HepG2 (cell line): Measurements from ENCODE around the gene THSD4. TPM values are rescaled to one million over a fixed set of nuclear protein-coding genes. Genes with fewer than 3 reads are reported as not detected.

Experiments
- ATAC-seq: fragments of 200-7000 bp; cut with Tn5 transposase; 3 replicates; pipeline ENCODE4 v1.9.1; 2020; ENCODE audit warnings: mild to moderate bottlenecking, moderate library complexity
- BruUV-seq: library from RNA; stranded (reverse); fragments of 400-500 nt; replicated peaks from 2 replicates; lab custom pipeline; 2021; lab: Mats Ljungman, UMichigan
- CTCF ChIA-PET: fragments of 300-600 bp; formaldehyde crosslinking; extraction: SDS; loops from one replicate; lab custom pipeline; 2021; ENCODE audit warnings: low total read pairs, inconsistent platforms, low intra/inter-chr PET ratio; lab: Yijun Ruan, JAX
- POLR2A ChIA-PET: fragments of 350-600 bp; sonication (Branson Sonifier 250); formaldehyde crosslinking; loops from one replicate; lab custom pipeline; 2020; ENCODE audit warnings: antibody characterized with exemption, inconsistent platforms; lab: Yijun Ruan, JAX
- DNase-seq: peaks from one replicate; pipeline ENCODE4 v3.0.0-alpha.2; 2015; ENCODE audit warnings: low spot score
- FAIRE-seq: peaks from 3 replicates; lab custom pipeline; 2011; peaks lifted over from hg19 to GRCh38; lab: Jason Lieb, UNC
- H2AFZ ChIP-seq: one replicate; pipeline ENCODE4 v1.6.1; 2011; ENCODE audit warnings: low read length, inconsistent platforms
- H3K27ac ChIP-seq: fragments of 300-600 bp; 3 replicates; pipeline ENCODE4 v1.8.0; 2011; ENCODE audit warnings: mixed run types, mild to moderate bottlenecking, mixed read lengths, low read length, inconsistent platforms; ENCODE audit not compliant: insufficient read depth; ENCODE audit errors: extremely low read length
- H3K27me3 ChIP-seq, 2 experiments: fragments of 200-600 bp in 1 of 2; 2 replicates in 1 of 2; 3 replicates in 1 of 2; pipeline versions ENCODE4 v1.6.0 to v1.8.0; 2011; ENCODE audit warnings: low read length in 2 of 2, mild to moderate bottlenecking in 2 of 2, moderate library complexity in 2 of 2, inconsistent platforms in 1 of 2; ENCODE audit not compliant: insufficient read depth in 2 of 2, control insufficient read depth in 1 of 2
- H3K36me3 ChIP-seq, 2 experiments: fragments of 200-600 bp in 1 of 2; replicated peaks in 1 of 2; 2 replicates in 1 of 2; 3 replicates in 1 of 2; pipeline versions ENCODE4 v1.5.1 to v1.8.0; 2011; ENCODE audit warnings: low read length in 2 of 2, inconsistent platforms in 1 of 2; ENCODE audit not compliant: insufficient read depth in 2 of 2, control insufficient read depth in 1 of 2
- H3K4me1 ChIP-seq: 2 replicates; pipeline ENCODE4 v1.5.1; 2012; ENCODE audit warnings: low read length, inconsistent platforms; ENCODE audit not compliant: insufficient read depth
- H3K4me2 ChIP-seq: 2 replicates; pipeline ENCODE4 v1.6.0; 2011; ENCODE audit warnings: low read depth, low read length, inconsistent platforms
- H3K4me3 ChIP-seq, 3 experiments: fragments of 200-600 bp in 1 of 3; sonication (generic), shearing (Covaris generic) in 1 of 3; replicated peaks in 1 of 3; 2 replicates each; pipeline ENCODE4 v1.5.1; 2011 to 2016; ENCODE audit warnings: low read length in 3 of 3, inconsistent platforms in 2 of 3, low read depth in 2 of 3, mild to moderate bottlenecking in 2 of 3, control low read depth in 1 of 3, mixed read lengths in 1 of 3; ENCODE audit not compliant: insufficient read depth in 1 of 3
- H3K79me2 ChIP-seq: one replicate; pipeline ENCODE4 v1.6.1; 2011; ENCODE audit warnings: low read length, inconsistent platforms; ENCODE audit not compliant: insufficient read depth
- H3K9ac ChIP-seq: 2 replicates; pipeline ENCODE4 v1.6.0; 2011; ENCODE audit warnings: mild to moderate bottlenecking, low read depth, low read length, inconsistent platforms; ENCODE audit not compliant: insufficient read depth
- H3K9me3 ChIP-seq: 2 replicates; pipeline ENCODE4 v1.5.1; 2012; ENCODE audit warnings: mild to moderate bottlenecking, low read length
- H4K20me1 ChIP-seq: 2 replicates; pipeline ENCODE4 v1.6.0; 2011; ENCODE audit warnings: inconsistent platforms, mild to moderate bottlenecking, low read length, moderate library complexity; ENCODE audit not compliant: insufficient read depth
- CBFB ChIP-seq: sonication (generic); formaldehyde crosslinking; IDR thresholded peaks from 2 replicates; pipeline ENCODE4 v1.4.0; 2020; ENCODE audit warnings: missing genetic modification reagents
- CENPT ChIP-seq: sonication (generic); formaldehyde crosslinking; IDR thresholded peaks from 2 replicates; pipeline ENCODE4 v1.8.0; 2022; ENCODE audit warnings: low read depth, mild to moderate bottlenecking, moderate library complexity, missing genetic modification reagents
- GLI4 ChIP-seq: sonication (generic); formaldehyde crosslinking; IDR thresholded peaks from 2 replicates; pipeline ENCODE4 v1.5.1; 2020; ENCODE audit warnings: missing genetic modification reagents, mild to moderate bottlenecking, moderate library complexity, borderline replicate concordance
- RARG ChIP-seq: sonication (generic); formaldehyde crosslinking; IDR thresholded peaks from 2 replicates; pipeline ENCODE4 v1.4.0; 2020; ENCODE audit warnings: low read depth, mild to moderate bottlenecking, missing genetic modification reagents
- SRSF1 ChIP-seq: fragments of 200-400 bp; formaldehyde crosslinking; optimal IDR thresholded peaks from 2 replicates; pipeline ENCODE3; 2017; ENCODE audit warnings: mild to moderate bottlenecking, low read depth, low read length, moderate library complexity
- ZNF501 ChIP-seq: sonication (generic); formaldehyde crosslinking; IDR thresholded peaks from 2 replicates; pipeline ENCODE4 v1.5.1; 2020; ENCODE audit warnings: mild to moderate bottlenecking, moderate library complexity, missing genetic modification reagents
- ZNF563 ChIP-seq: sonication (generic); formaldehyde crosslinking; IDR thresholded peaks from 2 replicates; pipeline ENCODE4 v1.8.0; 2022; ENCODE audit warnings: mild to moderate bottlenecking, moderate library complexity, missing genetic modification reagents
- ZNF749 ChIP-seq: sonication (generic); formaldehyde crosslinking; IDR thresholded peaks from 2 replicates; pipeline ENCODE4 v1.8.0; 2022; ENCODE audit warnings: mild to moderate bottlenecking, missing genetic modification reagents, moderate library complexity, borderline replicate concordance
- ZNF780A ChIP-seq: sonication (generic); formaldehyde crosslinking; IDR thresholded peaks from 2 replicates; pipeline ENCODE4 v1.8.0; 2022; ENCODE audit warnings: mild to moderate bottlenecking, missing genetic modification reagents, moderate library complexity
- ZNF891 ChIP-seq: sonication (generic); formaldehyde crosslinking; IDR thresholded peaks from 2 replicates; pipeline ENCODE4 v1.5.0; 2020; ENCODE audit warnings: mild to moderate bottlenecking, missing genetic modification reagents
- WGBS: methylation state at CpG from one replicate; pipeline ENCODE4 v1.1.6; 2017; ENCODE audit warnings: low lambda C conversion rate; 5-methylcytosine and 5-hydroxymethylcytosine counted together
- in situ Hi-C: cut with HindIII; loops from 2 replicates; pipeline ENCODE4 v1.10.0; 2017; ENCODE audit warnings: low pct_unique_long_range_greater_than_20kb; ENCODE audit not compliant: extremely low pct_ligation_motif_present
- intact Hi-C: fragments of 100-400 bp; cut with micrococcal nuclease; formaldehyde crosslinking; loops from one replicate; pipeline ENCODE4 v1.10.0; 2022; ENCODE audit not compliant: unreplicated experiment
- polyA plus RNA-seq, 8 experiments: library from polyadenylated mRNA; depleted of rRNA in 3 of 8; stranded (reverse) in 7 of 8; unstranded in 1 of 8; fragments of >200 nt; fragmentation: Illumina TruSeq in 4 of 8; extraction: Trizol in 4 of 8; gene quantifications; 2 replicates each; pipeline versions ENCODE4 v1.2.1 to v1.2.3, GENCODE V29; 2011 to 2016; ENCODE audit warnings: low read depth in 4 of 8, missing spikeins in 1 of 8, mixed read lengths in 1 of 8; ENCODE audit not compliant: insufficient read depth in 1 of 8
- total RNA-seq, 5 experiments: library from RNA; depleted of rRNA; stranded (reverse); fragments of >200 nt; fragmentation: Illumina TruSeq; extraction: Trizol; gene quantifications; 2 replicates each; pipeline ENCODE4 v1.2.3, GENCODE V29; 2016; ENCODE audit warnings: low read depth in 1 of 5

Gene THSD4
- total and polyA plus RNA-seq, 2 of the 13 experiments (the other 11 are each of a cell fraction or from before 2014, with no cell fraction given): 0.07 to 0.21 TPM

GRCh38 chr15:71238926-71239325 lies 123.7 kb downstream of the THSD4 start:
- no TSS peak for BruUV-seq
- FAIRE-seq: no peak
- CTCF ChIA-PET: no interaction called here

GRCh38 chr15:71239592-71240364 lies 124.5 kb downstream of the THSD4 start:
- Histone ChIP-seq H3K4me1 (peaks cover 7% of the 10 kb centered on the region), H3K4me2 (no peak overlapping the region), H2AFZ (no peak overlapping the region), H3K36me3 (no peaks in the 10 kb centered on the region), H3K4me3 (no peak overlapping the region), H4K20me1 (no peaks in the 10 kb centered on the region), H3K9ac (no peak overlapping the region), H3K9me3 (no peaks in the 10 kb centered on the region), H3K27ac (no peak overlapping the region), H3K79me2 (no peaks in the 10 kb centered on the region), H3K27me3 (no peaks in the 10 kb centered on the region)
- no peak for DNase-seq
- ATAC-seq: no peak
- CTCF ChIA-PET: no interaction called here
- in situ Hi-C loops (no loop called here), intact Hi-C loops (no loop called here)
- no TSS peak for BruUV-seq
- TF ChIP-seq RARG (CRISPR knock-in tag): no peak
- FAIRE-seq: no peak
- 17% methylated on average over 8 of the region's 10 CpGs for WGBS
- POLR2A ChIA-PET: no interaction called here

More at GRCh38 chr15:71238926-71239325, 123.7 kb downstream of the THSD4 start:
- DNase-seq: no peak
- H3K4me2 ChIP-seq: no peak overlapping the region
- H3K36me3 ChIP-seq: no peaks in the 10 kb centered on the region
- no peak overlapping the region for H3K9ac ChIP-seq
- in situ Hi-C loops: no loop called here
- intact Hi-C loops: no loop called here
- H3K4me1 ChIP-seq: peaks cover 7% of the 10 kb centered on the region
- WGBS: 0% methylated on average over 1 of the region's 1 CpG
- no peaks in the 10 kb centered on the region for H4K20me1 ChIP-seq
- no peak overlapping the region for H2AFZ ChIP-seq
- H3K4me3 ChIP-seq: no peak overlapping the region
- no peak for TF ChIP-seq CENPT (CRISPR knock-in tag)
- no peak for TF ChIP-seq CBFB (CRISPR knock-in tag)
- TF ChIP-seq ZNF563 (CRISPR knock-in tag): no peak
- no peak for TF ChIP-seq SRSF1
- no peak for TF ChIP-seq ZNF780A (CRISPR knock-in tag)
- no peak for TF ChIP-seq GLI4 (CRISPR knock-in tag)
- no peak for TF ChIP-seq ZNF501
- no peak for TF ChIP-seq ZNF891
- no peak for TF ChIP-seq ZNF749
- H3K9me3 ChIP-seq: no peaks in the 10 kb centered on the region
- H3K27ac ChIP-seq: no peak overlapping the region
- no peak for ATAC-seq
- no peaks in the 10 kb centered on the region for H3K27me3 ChIP-seq
- POLR2A ChIA-PET: no interaction called here
- no peaks in the 10 kb centered on the region for H3K79me2 ChIP-seq
